Heart left ventricle (tissue), 13 donors: ENCODE measurements around the gene GPR25.

Experiments used
- CTCF ChIP-seq, 12 donors: fragments of 200-600 bp; sonication (generic) in 4 of 12; IDR thresholded peaks; one replicate each; pipeline versions ENCODE4 v1.5.0 to v1.8.0; 2018 to 2022; ENCODE audit warnings: antibody characterized with exemption in 12 of 12, mild to moderate bottlenecking in 5 of 12
- POLR2A ChIP-seq, 2 donors: fragments of 450-650 bp; IDR thresholded peaks; one replicate each; pipeline ENCODE4 v1.6.1; 2017; ENCODE audit warnings: antibody characterized with exemption in 2 of 2, mild to moderate bottlenecking in 2 of 2, moderate library complexity in 2 of 2
- donor health status: ischemic (EF 13 %, LVEDD 7.1; RV severe dilation, severe dysfunction).
- donor health status: DM: no; HTN: yes; CAD: no.
- donor health status: DM: no; HTN: no; CAD: no.
- donor health status: ischemic (EF 25% LVEDD 6.9; RV normal size, moderate dysfunction).
- donor health status: ischemic (EF 25% LVEDD 5.7; RV mildly dilated, moderate dysfunction).
- donor health status: ischemic (EF 35%, LVEDD 5.7; RV mildly dilated, moderate dysfunction).
- donor health status: nonischemic (EF 11% LVEDD 7.7; RV severe dilation, severe dysfunction).
- donor health status: DM: yes; HTN: yes; CAD: no.
- donor health status: PGD.
- donor health status: ischemic (EF 29% LVEDD 5.4; RV normal size, mild dysfunction).
- donor health status: nonischemic (EF 23%, LVEDD 6.1; RV moderate dilation, normal function).

DNA sequence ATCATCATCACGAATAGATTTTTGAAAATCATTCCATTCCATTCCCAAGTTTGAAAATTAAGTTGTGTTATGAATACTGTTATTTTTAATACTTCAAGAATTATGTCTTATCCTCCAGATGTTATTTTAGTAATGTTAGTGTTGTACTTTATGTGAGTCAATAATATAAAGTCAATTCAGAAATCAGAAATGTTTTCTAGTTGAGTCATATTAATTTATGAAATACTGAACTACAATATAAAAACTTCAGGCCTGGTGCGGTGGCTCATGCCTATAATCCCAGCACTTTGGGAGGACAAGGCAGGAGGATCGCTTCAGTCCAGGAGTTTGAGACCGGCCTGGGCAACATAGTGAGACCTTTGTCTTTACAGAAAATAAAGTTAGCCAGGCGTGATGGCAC is 38.4 kb upstream of the GPR25 start:
- TF ChIP-seq CTCF (IDR thresholded peaks at IDR 0.05) (no peak), POLR2A (IDR thresholded peaks at IDR 0.05) (no peak)
